DOHH2 (cell line): Measurements from ENCODE around the gene ZNF503.

ENCODE experiments used
- CTCF ChIP-seq: fragments of 200-600 bp; sonication (generic); IDR thresholded peaks from one replicate; pipeline ENCODE4 v1.5.1; 2014; ENCODE audit warnings: antibody characterized with exemption, mild to moderate bottlenecking, low read depth, low read length; ENCODE audit not compliant: poor library complexity, severe bottlenecking
- EZH2phosphoT487 ChIP-seq: fragments of 200-600 bp; sonication (generic); IDR thresholded peaks from 2 replicates; pipeline ENCODE4 v1.6.1; 2017; ENCODE audit warnings: borderline replicate concordance, mild to moderate bottlenecking, antibody characterized with exemption, low read length, moderate library complexity, mixed read lengths

- no peak for TF ChIP-seq CTCF
- TF ChIP-seq EZH2phosphoT487, result no peak
These were observed 32.7 kb upstream of the ZNF503 start for GRCh38 chr10:75434291-75434690.
